Osteoblast (primary cell): ENCODE data around the gene LRRC3. TPM values are rescaled to one million over a fixed set of nuclear protein-coding genes. Genes with fewer than 3 reads are reported as not detected.

Experiments used
- DNase-seq: peaks from one replicate; pipeline ENCODE4 v3.0.0; 2011; ENCODE audit warnings: low spot score, mixed read lengths; ENCODE audit not compliant: insufficient read length; ENCODE audit errors: missing footprints
- H2AFZ ChIP-seq: 2 replicates; pipeline ENCODE4 v1.6.0; 2011; ENCODE audit warnings: mild to moderate bottlenecking, low read length
- H3K27ac ChIP-seq: 2 replicates; pipeline ENCODE4 v1.5.1; 2011; ENCODE audit warnings: mild to moderate bottlenecking, low read depth, low read length, moderate library complexity
- H3K27me3 ChIP-seq: 2 replicates; pipeline ENCODE4 v1.6.0; 2012; ENCODE audit warnings: mild to moderate bottlenecking, control low read depth, inconsistent platforms, low read length, moderate library complexity; ENCODE audit not compliant: insufficient read depth
- H3K36me3 ChIP-seq: 2 replicates; pipeline ENCODE4 v1.5.1; 2011; ENCODE audit warnings: mild to moderate bottlenecking, low read length, control low read depth, moderate library complexity; ENCODE audit not compliant: insufficient read depth
- H3K4me1 ChIP-seq: 2 replicates; pipeline ENCODE4 v1.5.1; 2011; ENCODE audit warnings: mild to moderate bottlenecking, low read length, control low read depth, moderate library complexity; ENCODE audit not compliant: insufficient read depth
- H3K4me2 ChIP-seq: 2 replicates; pipeline ENCODE4 v1.6.0; 2011; ENCODE audit warnings: mild to moderate bottlenecking, low read length; ENCODE audit not compliant: insufficient read depth
- H3K4me3 ChIP-seq: fragments of 200-600 bp; sonication (generic); 3 replicates; pipeline ENCODE4 v1.5.1; 2012; ENCODE audit warnings: mild to moderate bottlenecking, low read length, inconsistent platforms; ENCODE audit not compliant: insufficient read depth
- H3K79me2 ChIP-seq: 2 replicates; pipeline ENCODE4 v1.6.0; 2012; ENCODE audit warnings: mild to moderate bottlenecking, low read length, control low read depth, inconsistent platforms; ENCODE audit not compliant: insufficient read depth
- H3K9me3 ChIP-seq: 2 replicates; pipeline ENCODE4 v1.5.1; 2011; ENCODE audit warnings: low read depth, low read length, control low read depth
- H4K20me1 ChIP-seq: 2 replicates; pipeline ENCODE4 v1.6.0; 2012; ENCODE audit warnings: mild to moderate bottlenecking, low read length, control low read depth; ENCODE audit not compliant: insufficient read depth
- total RNA-seq: library from RNA; depleted of rRNA; stranded (reverse); fragments of >200 nt; gene quantifications from 2 replicates; pipeline ENCODE4 v1.2.3, GENCODE V29; 2012
- TF ChIP-seq, protein P1 (sequence below): IDR thresholded peaks from 2 replicates; pipeline ENCODE4 v1.5.1; 2011; ENCODE audit warnings: mild to moderate bottlenecking, low read depth, low read length, moderate library complexity; ENCODE audit errors: extremely low read depth

Gene LRRC3
- total RNA-seq, 1 donor, result 0.72 TPM

DNA sequence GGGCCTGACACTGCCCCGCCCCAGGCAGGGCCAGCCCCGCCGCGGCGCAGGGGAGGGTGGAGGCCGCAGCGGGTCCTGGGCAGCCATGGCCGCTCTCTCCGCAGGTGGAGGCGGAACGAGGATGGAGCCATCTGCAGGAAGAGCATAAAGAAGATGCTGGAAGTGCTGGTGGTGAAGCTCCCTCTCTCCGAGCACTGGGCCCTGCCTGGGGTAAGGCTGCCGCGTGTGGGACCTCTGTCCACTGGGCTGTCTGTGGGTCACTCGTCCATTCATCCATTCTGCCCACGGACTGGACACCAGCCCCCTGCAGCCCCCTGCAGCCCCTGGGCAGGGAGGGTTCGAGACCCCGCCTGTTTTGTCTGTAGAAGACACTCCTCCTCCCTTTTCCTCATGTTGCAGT is 18.4 kb upstream of the LRRC3 start:
- H3K4me3 ChIP-seq, result no peak overlapping the region
- H3K79me2 ChIP-seq, result no peaks in the 10 kb centered on the region
- H3K9me3 ChIP-seq, result no peaks in the 10 kb centered on the region
- no peaks in the 10 kb centered on the region for H3K36me3 ChIP-seq
- H3K4me1 ChIP-seq, result no peaks in the 10 kb centered on the region
- TF ChIP-seq, protein P1, sequence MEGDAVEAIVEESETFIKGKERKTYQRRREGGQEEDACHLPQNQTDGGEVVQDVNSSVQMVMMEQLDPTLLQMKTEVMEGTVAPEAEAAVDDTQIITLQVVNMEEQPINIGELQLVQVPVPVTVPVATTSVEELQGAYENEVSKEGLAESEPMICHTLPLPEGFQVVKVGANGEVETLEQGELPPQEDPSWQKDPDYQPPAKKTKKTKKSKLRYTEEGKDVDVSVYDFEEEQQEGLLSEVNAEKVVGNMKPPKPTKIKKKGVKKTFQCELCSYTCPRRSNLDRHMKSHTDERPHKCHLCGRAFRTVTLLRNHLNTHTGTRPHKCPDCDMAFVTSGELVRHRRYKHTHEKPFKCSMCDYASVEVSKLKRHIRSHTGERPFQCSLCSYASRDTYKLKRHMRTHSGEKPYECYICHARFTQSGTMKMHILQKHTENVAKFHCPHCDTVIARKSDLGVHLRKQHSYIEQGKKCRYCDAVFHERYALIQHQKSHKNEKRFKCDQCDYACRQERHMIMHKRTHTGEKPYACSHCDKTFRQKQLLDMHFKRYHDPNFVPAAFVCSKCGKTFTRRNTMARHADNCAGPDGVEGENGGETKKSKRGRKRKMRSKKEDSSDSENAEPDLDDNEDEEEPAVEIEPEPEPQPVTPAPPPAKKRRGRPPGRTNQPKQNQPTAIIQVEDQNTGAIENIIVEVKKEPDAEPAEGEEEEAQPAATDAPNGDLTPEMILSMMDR, result no peak
- H2AFZ ChIP-seq, result no peak overlapping the region
- no peak overlapping the region for H3K4me2 ChIP-seq
- no peak overlapping the region for H3K27ac ChIP-seq
- H4K20me1 ChIP-seq, result no peaks in the 10 kb centered on the region
- no peaks in the 10 kb centered on the region for H3K27me3 ChIP-seq
- no peak for DNase-seq

GRCh38 chr21:44437371-44437695 is 18.0 kb upstream of the LRRC3 start:
- no peaks in the 10 kb centered on the region for H3K27me3 ChIP-seq
- H3K79me2 ChIP-seq, result no peaks in the 10 kb centered on the region
- H3K4me3 ChIP-seq, result no peak overlapping the region
- no peak overlapping the region for H2AFZ ChIP-seq
- no peaks in the 10 kb centered on the region for H3K9me3 ChIP-seq
- H4K20me1 ChIP-seq, result no peaks in the 10 kb centered on the region
- no peak for DNase-seq
- no peaks in the 10 kb centered on the region for H3K4me1 ChIP-seq
- no peak overlapping the region for H3K27ac ChIP-seq
- H3K4me2 ChIP-seq, result no peak overlapping the region
- TF ChIP-seq, protein P1, result no peak
- H3K36me3 ChIP-seq, result no peaks in the 10 kb centered on the region

DNA sequence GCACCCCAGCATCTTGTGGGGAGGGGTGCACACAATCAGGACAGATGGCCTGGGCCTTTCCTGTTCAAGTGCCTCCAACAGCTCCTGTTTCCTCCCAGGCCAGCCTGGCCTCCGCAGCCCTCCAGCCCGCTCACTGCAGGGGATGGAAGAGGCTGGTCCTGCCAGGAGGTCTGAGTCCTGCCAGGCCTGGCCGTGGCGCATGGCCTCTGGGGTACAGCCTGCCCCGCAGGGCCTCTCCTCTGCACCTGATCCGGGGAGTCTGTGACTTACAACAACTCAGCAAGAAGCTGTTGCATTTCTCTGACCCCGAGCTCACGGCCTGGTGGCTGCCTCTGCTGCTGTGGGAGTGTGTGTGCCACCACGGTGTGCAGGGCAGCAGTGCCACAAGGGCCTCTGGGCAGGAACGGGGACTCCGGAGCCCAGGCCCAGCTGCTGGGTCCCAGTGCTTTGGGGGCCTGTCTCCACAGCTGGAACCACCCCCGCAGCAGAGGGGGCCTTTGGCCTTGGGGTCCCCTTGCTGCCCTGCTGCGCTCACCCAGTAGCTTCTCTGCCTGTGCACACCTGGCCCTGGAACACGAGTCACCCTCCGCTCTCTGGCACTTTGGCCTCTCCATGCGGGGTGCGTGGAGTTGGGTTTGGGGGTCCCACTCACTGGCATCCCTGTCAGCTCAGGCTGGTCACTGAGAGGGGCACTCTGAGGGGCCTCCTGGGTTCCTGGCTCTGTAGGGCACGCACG is 17.4 kb upstream of the LRRC3 start:
- Histone ChIP-seq H3K27me3 (no peaks in the 10 kb centered on the region), H3K27ac (no peak overlapping the region), H3K9me3 (no peaks in the 10 kb centered on the region), H3K4me3 (no peak overlapping the region), H3K4me1 (no peaks in the 10 kb centered on the region), H3K79me2 (no peaks in the 10 kb centered on the region), H3K4me2 (no peak overlapping the region), H4K20me1 (no peaks in the 10 kb centered on the region), H2AFZ (no peak overlapping the region), H3K36me3 (no peaks in the 10 kb centered on the region)
- peak; percentile 71 for DNase-seq
- TF ChIP-seq, protein P1, result no peak

GRCh38 chr21:44438531-44439210 is 16.6 kb upstream of the LRRC3 start:
- TF ChIP-seq, protein P1, result no peak
- Histone ChIP-seq H3K27me3 (no peaks in the 10 kb centered on the region), H3K79me2 (no peaks in the 10 kb centered on the region), H3K36me3 (no peaks in the 10 kb centered on the region), H3K27ac (no peak overlapping the region), H3K4me3 (no peak overlapping the region), H2AFZ (no peak overlapping the region), H4K20me1 (no peaks in the 10 kb centered on the region), H3K9me3 (no peaks in the 10 kb centered on the region), H3K4me1 (no peaks in the 10 kb centered on the region), H3K4me2 (no peak overlapping the region)
- peak; percentile 80 for DNase-seq
